ENCODE data around the gene CAV2.

- TF ChIP-seq EP300 (IDR thresholded peaks at IDR 0.05; ENCODE audit: borderline replicate concordance) (no peak), REST (IDR thresholded peaks at IDR 0.05; ENCODE audit: low read depth) (no peak), TCF12 (IDR thresholded peaks at IDR 0.05; ENCODE audit: low read depth) (no peak)
Measured at GRCh38 chr7:116521046-116521664, 21.6 kb downstream of the CAV2 start.

Data from Ishikawa (cell line).